SK-N-DZ (cell line): ENCODE data around the gene ADTRP. TPM values are rescaled to one million over a fixed set of nuclear protein-coding genes. Genes with fewer than 3 reads are reported as not detected.

Source experiments
- DNase-seq: peaks from one replicate; pipeline ENCODE4 v3.0.0-alpha.2; 2015; ENCODE audit warnings: low spot score
- polyA plus RNA-seq, 2 experiments: library from polyadenylated mRNA; depleted of rRNA; stranded (reverse); fragments of >200 nt; gene quantifications; 2 replicates each; pipeline ENCODE4 v1.2.3, GENCODE V29; 2014

ADTRP gene, protein sequence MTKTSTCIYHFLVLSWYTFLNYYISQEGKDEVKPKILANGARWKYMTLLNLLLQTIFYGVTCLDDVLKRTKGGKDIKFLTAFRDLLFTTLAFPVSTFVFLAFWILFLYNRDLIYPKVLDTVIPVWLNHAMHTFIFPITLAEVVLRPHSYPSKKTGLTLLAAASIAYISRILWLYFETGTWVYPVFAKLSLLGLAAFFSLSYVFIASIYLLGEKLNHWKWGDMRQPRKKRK
- not detected in 2 replicates for polyA plus RNA-seq (2014; cell fraction: cytosol; rRNA removed)
- polyA plus RNA-seq (2014; cell fraction: nucleus; rRNA removed) = not detected in 2 replicates

DNA sequence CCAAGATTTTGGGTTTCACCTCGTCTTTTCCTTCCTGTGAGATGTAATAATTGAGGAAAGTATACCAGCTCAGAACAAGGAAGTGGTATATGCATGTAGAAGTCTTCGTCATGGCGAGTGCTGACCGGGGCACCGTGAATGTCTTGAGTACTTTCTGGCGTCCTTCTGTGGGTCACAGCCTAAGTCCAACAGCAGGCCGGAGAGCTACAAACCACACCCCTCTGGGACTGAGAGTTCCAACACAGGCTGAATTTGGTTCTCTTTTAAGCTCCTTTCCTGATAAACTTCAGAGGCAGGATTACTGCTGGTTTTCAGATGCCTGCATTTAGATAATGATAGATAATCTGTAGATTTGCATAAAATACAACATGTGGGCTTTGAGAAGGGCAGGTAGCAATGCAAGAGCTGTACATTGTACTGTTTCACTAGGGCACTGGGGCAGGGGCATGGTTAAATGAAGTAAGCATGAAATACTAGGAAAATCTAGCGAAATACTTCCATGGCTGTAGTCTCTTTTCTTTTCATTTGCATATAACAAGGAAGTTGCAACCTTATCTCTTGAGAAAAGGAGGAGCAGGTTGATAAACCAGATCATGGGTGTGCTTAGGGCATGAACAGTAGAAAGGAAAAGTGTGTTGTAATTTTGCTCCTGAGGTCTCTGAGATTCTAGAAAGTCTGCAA, at the start of gene ADTRP:
TSS of gene ADTRP (minus strand) at position 156 of the 681 bp plus-strand sequence. CDS start at position 112, 44 bp downstream.
- no peak for DNase-seq

DNA sequence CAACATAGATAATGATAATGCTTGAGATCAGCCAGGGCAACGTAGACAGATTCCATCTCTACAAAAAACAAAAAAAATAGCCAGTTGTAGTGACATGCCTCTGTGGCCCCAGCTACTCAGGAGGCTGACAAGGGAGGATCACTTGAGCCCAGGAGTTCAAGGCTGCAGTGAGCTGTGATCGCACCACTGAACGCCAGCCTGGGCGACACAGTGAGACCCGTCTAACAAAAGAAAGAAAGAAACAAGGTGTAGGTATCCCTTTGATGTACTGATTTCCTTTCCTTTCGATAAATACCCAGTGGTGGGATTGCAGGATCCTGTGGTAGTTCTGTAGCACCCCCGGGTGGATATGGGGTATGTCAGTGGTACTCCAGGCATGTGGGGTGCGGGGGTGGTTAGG, 48.2 kb upstream of the ADTRP start:
- DNase-seq = no peak

DNA sequence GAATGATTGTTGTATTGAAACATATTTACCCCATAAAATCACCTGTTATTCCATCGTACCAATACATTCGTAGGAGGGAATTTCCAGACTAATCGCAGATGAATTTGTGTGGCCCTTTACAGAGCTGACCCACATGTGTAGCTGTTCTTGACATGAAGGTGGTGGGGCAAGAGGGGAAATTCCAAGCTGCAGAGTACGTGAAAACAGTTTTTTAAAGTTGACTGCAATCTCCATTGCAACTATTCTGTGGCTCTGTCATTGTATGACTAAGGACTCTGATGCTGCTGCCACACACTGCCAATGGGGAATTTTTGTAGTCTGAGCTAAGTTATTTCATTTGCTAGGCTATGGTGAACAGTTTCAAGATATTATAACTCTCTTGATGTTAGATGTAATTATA, 46.4 kb upstream of the ADTRP start:
- no peak for DNase-seq

DNA sequence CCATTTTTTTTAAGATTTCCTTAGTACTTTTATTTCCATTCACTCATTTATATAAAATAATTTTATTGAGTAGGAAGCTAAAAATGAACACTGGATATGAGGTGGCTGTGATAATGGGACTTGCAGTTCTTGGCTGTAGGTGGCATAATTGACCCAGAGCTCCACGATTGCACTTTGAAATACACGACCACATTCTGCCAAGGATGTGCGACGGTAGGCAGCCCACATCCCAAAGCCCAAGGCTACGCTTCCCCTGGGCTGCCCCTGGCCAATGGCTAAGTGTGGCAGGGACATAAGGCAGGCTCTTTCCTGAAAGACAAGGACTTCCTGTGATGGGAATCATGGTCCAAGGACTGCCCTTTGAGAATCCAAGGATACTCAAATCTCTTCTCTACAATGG, 43.7 kb upstream of the ADTRP start:
- no peak for DNase-seq

DNA sequence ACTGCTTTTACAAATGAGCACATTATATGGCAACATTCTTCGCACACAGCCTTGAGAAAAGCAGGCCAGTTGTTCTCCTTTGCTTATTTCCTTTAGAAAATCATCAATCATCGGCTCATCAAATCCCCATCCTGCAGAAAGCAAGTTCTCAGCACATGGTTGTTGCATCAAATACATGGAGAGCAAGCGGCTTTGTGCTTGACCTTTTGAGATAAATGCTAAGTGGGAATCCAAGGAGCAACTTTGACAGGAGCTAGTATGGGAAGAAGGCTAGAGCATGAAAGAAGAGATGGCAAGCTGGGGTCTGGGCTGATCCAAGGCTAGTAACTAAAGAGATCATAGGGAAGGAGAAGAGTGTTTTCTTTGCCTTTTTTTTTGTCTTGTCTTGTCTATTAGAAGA, 43.2 kb upstream of the ADTRP start:
- DNase-seq = no peak

DNA sequence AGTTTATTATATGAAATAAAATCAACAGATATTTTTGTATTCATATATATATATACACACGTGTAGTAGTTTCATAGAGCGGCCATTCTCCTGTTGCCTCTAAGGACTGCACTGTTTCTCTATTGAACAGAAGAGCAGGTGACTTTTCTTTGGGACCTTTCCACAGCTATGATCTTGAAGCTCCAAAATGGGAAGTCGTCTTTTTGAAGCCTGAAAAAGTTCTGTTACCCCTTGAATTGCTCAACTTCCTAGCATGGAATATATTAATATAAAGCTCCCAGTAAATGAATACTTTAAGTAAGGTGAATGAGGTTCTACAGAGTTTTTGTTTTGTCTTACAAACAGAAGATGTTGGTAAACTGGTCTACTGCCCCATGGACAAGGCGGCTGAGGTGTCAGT, 42.2 kb upstream of the ADTRP start:
- DNase-seq = no peak

DNA sequence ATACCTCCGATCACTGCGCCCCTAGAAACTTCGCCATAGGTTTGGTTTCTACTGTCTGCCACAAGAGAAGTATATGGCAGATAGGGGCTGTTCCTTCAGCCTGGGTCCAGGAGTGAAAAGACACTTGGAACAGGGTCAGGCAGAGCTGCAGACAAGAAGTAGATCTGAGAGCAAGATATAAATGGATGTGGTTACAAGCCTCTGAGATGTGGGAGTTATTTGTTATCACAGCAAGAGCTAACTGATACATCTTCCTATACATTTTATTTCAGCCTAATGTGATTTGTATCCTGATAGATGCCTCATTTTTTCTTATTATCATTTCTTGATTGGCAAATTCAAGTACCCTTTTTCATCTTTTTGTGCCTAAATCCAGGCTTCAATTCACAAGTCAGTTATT, 40.9 kb upstream of the ADTRP start:
- no peak for DNase-seq

DNA sequence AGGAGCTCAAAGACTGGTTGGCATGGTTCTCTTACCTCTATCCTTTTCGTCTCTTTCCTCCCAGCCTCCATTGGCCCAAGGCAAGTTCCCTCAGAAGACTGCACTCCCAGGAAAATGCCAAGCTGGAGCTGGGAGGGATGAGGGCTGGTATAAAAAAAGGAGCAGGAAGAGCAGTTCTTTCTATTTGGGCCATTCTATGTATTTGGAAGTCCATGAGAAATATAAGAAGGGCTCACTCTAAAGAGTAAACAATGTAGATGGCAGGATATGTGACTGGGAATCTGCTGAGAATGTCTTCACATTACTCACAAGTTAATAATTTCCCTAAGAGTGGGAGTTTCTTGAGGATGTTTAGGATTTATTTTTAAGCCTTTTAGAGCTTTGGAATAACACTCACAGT, 36.6 kb upstream of the ADTRP start:
- DNase-seq = no peak

DNA sequence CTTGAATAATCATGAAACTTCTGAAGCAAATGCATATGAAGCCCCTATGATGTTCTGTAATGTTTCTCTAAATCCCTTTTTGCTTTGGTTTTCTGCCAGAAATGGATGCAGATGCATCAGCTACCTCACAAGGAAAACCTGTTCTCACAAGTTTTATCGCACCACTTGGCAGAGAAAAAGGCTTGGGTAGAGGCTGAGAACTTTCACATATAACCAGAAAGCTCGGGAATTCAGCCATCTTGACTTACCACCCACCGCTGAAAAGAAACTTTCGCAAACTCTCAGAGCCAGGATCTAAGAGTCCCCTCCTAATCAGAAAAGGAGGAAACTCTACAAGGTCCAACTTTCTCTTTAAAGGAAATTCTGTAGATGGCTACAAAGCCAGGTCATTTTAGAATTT, 36.2 kb upstream of the ADTRP start:
- no peak for DNase-seq

DNA sequence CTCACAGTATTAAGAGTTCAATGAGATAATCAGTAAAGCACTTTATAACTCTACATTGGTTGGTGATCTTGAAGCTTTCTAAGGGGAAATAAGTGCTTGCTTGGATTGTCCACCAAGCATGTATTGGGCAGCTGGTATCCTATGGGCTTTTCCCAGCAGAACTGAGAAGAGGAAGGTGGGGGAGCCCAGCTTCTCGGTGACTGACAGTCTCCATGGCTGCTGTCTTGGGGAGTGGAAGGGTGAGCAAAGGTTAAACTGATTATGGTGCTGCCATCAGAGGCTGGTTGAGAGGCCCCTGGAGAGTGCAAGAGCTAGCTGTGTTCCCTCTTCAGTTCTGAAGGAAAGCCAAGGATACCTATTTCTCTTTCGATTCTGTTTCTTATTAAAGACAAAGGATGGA, 35.5 kb upstream of the ADTRP start:
- DNase-seq = no peak

DNA sequence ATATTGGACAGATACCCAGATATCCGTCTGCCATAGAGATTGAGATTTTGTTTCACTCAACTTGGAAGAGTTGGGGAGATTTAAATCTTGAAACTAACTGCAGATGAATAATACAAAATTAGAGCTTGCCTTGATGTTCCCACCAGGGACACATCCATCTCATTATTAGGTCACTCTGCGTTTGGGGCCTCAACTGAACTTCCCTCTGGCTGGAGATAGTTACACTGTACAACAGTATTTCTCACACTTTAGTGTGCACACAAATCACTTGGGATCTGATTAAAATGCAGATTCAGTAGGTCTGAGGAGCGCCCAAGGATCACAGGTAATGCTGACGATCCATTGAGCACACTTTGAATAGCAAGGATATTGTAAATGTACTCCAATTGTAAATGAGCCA, 35.0 kb upstream of the ADTRP start:
- DNase-seq = no peak

DNA sequence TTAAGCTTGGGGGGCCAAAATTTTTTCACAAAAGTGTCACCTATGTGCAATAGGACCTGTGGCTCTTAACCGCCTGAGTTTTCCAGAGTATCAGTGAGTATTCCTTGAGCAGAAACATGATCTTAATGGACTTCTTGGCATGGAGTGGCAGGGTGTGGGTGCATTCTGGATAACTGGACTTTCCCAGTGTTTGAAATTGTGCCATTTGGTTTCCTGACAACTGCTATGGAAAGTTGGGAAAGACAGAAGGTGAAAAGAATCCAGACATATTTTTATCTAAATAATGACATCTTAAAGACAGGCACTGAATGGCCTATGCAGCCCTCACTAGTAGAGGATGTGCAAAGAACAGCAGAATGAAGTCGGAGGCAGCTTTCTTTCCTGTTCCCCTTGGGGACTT, 34.3 kb upstream of the ADTRP start:
- no peak for DNase-seq

DNA sequence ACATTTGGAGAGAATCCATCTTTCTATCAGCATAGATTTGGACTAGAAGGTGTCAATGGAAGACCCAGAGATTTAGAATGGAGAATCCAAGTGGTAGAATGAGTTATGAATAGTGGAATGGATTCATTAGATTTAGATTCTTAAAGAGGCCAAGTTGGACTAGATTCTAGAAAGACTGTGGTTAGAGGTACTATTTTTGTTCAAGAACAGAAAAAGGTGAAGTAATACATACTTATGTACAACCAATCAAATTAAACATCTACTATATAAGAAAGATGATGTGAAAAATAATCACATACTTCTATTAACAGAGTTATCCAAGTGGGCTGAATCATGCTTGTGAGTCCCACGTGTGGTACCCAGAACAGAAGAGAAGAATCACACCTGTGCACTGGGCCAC, 33.8 kb upstream of the ADTRP start:
- no peak for DNase-seq

DNA sequence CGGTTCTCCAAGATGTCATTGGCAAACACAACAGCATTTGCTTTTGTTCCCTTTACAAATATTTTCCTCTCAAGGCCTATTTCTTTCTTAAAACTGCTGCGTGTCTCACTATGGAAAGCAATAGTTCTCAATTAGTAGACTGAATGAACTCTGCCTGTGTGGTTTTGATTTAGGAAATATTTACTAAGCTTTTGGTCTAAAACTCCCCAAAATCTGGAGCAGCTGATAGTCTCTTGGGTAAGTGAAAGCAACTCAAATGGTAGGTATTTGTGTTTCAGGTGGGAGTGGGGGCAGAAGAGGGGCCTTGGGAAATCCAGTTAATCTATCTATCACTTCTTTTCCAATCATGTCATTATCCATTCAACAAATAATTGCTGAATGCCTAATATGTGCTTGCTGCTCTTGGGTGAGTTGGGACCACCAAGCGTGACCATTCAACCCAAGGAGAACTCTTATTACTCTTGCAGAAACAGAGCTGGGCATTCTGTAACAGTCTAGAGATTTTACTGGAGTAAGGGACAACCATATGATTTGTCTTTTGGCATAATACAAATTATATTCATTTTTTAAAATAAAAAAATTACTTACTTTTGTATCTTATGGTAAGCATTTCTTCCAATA, 33.2 kb upstream of the ADTRP start:
- DNase-seq = no peak

DNA sequence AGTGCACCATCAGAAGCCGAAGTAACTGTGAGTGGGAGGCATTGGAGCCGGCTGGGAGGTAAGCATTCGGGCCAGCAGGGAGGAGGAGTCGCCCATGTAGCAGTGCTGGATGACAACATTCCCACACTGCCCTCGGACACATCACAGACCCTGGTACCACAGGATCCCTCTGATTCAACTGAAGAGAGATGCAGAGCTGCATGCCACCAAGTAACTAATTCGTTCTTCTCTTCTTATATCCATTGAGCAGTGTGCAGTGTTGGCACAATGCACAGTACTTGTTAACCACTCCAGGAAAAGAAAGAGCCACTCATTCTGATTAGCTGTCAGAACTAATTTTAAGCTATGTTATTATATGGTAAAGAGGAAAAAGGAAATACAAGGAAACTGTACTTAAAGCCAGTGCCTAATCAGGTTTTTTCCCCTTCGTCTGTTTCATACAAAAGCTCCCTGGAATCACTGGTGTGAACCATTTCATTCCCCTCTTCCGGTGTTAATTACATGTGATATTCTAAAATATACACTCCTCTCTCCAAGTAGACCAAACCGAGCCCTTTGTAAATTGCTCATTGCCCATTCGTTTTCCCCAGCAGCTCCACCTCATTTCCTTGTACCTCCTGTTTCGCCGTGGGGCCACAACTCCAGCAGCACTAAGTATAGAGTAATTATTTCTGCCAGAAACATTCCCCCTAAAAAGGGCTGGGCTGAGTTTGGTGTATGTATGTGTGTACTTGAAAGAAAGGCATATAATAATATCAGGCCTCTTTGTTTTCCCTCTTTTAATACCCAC, 32.4 kb upstream of the ADTRP start:
- no peak for DNase-seq

DNA sequence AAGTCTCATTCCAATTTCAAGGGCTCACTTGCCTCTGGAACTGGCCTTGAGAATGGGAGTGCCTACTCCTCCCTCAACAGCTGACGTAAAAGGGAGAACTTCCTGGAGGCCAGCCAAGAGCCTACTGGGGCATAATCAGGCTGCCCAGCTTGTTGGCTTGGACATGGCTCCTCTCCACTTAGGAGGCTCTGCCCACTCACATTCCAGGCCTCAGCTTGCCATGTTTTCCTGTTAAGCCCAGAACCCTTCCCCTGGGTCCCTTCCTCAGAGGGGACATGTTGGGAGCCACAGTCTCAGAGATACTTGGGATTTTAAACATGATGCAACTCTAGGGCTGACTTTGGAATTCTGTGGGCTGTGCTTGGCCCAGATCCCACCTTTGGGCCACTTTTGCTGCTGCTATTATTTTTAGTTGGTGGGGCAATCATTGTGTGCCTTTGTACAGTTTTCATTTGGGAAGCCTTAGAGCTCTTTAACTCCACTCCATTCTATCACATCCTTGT, 31.5 kb upstream of the ADTRP start:
- DNase-seq = no peak

DNA sequence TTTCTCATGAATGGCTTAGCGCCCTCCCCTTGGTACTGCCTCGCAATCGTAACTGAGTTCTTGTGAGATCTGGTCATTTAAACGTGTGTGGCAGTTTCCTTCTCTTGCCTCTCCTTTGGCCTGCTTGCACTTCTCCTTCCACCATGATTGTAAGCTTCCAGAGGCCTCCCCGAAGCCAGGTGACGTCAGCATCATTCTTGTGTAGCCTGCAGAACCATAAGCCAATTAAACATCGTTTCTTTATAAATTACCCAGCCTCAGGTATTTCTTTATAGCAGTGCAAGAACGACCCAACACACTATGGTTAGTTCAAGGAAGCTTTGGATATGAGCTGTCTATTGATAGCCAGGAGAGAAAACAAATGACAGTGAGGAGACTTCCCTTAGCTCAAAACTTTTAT, 29.5 kb upstream of the ADTRP start:
- no peak for DNase-seq

DNA sequence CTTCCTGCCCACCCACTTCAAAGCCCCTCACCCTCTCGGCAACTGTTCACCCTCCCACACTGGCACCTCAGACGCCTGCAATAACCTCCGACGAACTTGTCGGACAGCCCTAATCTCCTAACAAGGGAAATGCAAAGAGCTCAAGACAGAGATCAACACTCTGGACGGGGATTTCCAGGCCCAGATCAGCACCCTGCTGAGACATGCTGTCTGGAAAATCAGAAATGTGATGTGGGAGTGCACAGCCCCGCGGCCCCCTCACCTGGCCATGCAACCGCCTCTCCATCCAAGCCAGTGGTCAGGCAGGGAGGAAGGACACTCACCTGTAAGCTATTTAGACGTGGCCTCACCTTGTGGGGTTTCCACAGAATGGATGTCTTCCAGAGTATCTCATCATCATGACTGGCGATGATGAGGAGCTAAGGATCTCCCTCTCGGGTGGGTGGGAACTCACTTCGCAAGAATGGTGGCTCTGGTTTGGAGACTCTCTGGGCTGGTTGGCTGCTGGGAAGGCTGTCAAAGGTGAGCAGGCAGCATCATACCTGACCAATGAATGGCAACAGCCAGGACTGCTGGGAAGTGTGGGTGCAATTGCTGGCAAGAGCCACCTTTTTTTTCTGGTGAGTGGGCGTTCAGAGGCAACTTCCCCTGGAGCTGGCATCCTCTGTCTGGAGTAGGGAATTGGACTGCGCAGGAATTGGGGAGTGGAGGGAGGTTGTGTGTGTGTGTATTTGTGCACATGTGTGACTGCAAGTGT, 28.1 kb upstream of the ADTRP start:
- DNase-seq = no peak

DNA sequence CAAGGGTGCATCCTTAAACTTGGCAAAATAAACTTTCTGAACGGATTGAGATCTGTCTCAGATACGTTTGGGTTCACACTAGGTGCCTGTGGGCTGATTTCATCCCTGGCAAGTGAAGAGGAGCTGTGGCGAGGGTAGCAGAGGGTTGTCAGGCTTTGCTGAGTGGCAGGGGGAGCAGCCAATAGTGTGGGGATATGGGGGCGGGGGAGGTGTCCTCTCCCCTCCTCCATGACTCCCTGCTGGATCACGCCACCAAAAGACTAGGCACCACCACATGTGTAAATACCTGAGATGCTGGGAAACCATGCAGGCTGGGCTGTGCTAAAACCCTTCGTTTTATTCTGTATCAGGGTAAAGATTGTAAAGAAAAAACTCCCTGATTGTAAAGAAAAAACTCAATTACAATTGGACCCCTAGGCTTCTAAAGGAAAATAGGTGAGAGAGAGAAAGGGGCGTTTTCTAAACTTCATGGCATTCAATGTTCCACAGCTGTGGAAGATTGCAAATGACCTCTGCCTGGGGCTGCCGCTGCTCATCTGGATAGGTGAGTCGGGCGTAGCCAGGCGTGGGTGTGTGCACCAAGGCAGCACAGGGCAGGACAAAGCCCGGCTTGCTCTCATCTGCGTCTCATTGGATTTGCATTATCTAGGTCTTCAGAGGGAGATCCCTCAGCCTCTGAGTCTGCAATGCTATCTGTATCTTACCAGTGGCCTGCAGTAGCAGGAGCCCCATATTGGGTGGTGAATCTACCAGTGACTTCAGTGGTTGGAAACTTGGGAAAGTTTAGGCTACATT, 26.9 kb upstream of the ADTRP start:
- no peak for DNase-seq

DNA sequence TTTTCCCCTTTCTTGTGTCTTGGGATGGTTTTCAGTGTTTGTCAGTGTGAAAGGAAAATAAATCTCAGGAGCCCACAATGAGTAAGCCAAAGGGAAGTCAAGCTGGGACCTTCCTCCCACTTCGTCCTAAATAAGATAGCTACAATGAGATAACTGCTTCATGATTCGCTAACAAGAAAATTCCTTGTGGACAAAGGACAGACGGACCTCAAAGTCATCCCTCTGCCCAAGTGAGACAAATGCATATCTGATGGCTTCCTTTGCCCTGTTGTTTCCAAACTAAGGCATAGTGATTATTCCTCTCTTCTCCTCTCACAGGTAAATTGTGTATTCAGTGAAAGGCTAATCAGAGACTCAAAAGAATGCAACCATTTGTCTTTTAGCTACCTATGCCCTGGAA, 26.1 kb upstream of the ADTRP start:
- DNase-seq = no peak
